ENCODE results near the gene OPA1. TPM values are rescaled to one million over a fixed set of nuclear protein-coding genes. Genes with fewer than 3 reads are reported as not detected.

OPA1 gene
- total RNA-seq = 34.3 and 68.2 TPM in 2 replicates

DNA sequence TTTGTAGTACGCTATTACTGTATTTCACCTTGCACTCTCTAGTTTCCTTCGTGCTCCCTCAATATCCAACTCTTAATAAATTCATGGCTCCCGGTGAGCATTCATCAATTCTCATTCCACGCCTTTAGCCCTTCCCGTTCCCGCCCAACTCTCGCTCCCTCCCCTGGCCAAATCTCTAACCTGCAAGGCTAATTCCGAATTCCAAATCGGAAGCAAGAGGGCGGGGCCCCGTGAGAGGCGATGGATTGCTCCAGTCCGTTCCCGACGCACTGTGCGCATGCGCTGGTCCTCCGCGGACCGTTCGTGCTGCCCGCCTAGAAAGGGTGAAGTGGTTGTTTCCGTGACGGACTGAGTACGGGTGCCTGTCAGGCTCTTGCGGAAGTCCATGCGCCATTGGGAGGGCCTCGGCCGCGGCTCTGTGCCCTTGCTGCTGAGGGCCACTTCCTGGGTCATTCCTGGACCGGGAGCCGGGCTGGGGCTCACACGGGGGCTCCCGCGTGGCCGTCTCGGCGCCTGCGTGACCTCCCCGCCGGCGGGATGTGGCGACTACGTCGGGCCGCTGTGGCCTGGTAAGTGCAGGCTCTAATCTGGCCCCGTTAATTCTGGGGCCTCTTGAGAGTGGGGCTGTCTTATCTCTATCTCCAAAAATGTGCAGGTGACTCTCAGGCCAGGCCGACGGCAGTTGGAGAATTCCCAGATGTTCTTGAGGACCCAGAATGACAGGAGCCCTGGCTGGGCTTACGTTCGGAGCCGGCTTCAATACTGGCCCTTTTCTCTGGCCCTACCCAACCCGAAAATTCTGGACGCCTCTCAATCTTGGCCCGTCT, at the start of gene OPA1:
Gene OPA1, plus strand, starts transcription at position 368 of the 827 bp plus-strand sequence. Its CDS starts 170 bp downstream, at position 538.
- DNase-seq (ENCODE audit: extremely low read depth, low read depth, low spot score) = peak; percentile 93

DNA sequence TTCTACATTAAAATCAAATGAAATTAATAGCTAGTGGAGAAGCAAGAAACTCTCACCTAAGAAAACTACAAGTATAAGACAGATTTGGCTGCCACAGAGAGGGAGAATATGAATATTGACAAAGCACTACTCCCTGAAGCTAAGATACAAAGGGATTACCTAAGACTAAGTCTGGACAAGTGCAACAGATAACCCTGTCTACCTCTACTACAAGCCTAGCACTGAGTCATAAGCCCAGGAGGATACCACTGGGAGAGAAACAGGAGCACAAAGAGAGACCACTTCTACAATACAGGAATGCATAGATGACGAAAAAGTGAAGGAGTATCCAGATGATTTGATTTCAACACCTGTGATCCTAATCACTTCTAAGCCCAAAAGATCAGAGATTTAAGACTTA, 48.7 kb upstream of the OPA1 start:
- DNase-seq (ENCODE audit: extremely low read depth, low read depth, low spot score) = no peak

DNA sequence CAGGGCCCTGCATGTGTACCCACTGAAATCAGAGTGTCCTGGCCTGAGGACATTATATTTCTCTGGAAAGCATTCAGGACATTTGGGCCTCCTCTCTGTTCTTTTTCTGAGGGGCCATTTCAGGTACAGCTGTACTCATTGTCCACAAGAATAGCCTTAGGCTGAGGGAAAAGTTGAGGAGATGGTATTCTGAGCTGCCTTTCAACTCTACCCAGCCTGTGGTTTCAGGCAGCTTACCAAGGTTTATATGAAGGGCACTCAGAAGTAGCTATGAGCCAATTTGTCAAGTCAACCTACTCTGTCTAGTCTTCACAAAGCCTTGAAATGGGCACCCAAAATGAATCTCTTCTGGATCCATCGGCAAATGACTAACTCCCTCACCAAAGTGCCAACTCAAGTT, 47.7 kb upstream of the OPA1 start:
- no peak for DNase-seq (ENCODE audit: extremely low read depth, low read depth, low spot score)

DNA sequence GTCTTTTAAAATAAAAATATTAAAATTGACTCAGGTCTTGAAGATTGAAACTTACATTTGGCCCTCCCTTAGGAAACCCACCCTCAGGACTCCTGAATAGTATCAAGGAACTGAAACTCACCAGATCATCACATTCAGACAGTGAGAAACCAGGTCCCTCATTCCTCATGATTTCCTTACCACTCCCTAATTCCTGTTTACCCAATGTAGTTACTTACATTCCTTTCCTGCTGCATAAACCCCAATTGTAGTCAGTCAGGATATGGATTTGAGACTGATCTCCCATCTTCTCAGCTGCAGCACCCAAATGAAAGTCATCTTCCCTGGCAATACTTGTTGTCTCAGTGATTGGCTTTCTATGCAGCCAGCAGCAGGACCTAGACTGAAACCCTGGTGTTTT, 46.9 kb upstream of the OPA1 start:
- DNase-seq (ENCODE audit: extremely low read depth, low read depth, low spot score) = no peak

GRCh38 chr3:193548406-193548805, 44.6 kb upstream of the OPA1 start:
- DNase-seq (ENCODE audit: extremely low read depth, low read depth, low spot score) = no peak

GRCh38 chr3:193552923-193553322, 40.1 kb upstream of the OPA1 start:
- no peak for DNase-seq (ENCODE audit: extremely low read depth, low read depth, low spot score)

DNA sequence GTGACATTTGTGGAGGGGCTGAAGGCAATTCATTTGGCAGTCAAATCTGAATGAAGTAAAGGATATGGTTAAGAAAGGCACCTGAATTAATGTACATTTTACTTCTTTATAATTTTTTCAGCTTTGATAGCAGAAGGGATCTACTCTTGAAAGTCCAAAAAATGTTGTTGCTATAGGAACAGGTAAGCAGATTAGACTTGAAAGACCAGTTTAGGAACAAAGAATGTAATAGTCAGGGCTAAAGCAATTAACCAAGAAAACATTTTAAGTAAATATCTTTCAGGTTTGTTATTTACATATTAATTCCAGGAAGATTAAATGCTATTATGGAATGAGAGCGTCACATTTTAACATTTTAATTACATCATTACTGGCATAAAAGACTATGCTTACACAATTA, 39.4 kb upstream of the OPA1 start:
- DNase-seq (ENCODE audit: extremely low read depth, low read depth, low spot score) = no peak

DNA sequence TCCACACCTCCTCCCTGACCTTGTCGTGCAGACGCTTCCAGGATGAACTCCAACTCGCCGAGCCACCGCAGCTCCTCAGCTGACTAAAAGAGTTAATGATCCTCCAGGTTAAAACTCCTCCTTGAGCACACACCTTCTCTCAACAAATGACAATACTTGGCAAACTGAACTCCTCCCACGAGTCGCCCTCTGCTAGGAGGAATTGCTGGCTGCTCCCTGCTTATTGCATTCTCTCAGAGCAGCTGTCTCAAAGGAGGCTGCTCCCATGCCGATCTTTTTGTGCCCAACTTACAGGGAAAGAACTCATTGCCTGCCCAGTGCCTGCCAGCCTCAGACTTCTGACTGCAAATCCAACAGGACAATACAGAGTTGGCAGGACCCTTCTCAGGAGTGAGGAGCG, 38.2 kb upstream of the OPA1 start, which contains the start of gene ATP13A4:
Gene ATP13A4, minus strand, starts transcription at position 85 of the 400 bp plus-strand sequence. CDS start 96 bp downstream, outside the sequence.
- DNase-seq (ENCODE audit: extremely low read depth, low read depth, low spot score) = no peak

GRCh38 chr3:193556841-193557240, 36.2 kb upstream of the OPA1 start:
- DNase-seq (ENCODE audit: extremely low read depth, low read depth, low spot score) = no peak

DNA sequence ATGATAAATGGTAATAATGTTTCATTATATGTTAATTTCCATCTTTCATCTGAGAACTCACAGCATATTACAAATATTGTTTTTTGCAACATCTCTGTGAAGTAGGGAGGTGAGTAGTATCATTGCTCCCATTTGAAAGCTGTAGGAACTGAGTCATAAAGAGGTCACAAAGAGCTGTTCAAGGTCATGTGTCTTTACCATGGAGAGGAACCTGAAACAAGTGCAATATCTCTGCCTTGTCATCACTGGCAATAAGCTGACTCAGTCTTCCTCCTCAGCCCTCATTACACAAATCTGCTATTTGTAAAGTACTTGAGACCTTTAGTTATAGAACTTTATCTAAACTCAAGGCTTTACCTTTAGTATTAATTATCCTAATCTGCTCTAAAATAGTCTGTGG, 33.9 kb upstream of the OPA1 start:
- DNase-seq (ENCODE audit: extremely low read depth, low read depth, low spot score) = no peak

- no peak for DNase-seq (ENCODE audit: extremely low read depth, low read depth, low spot score)
Observed at GRCh38 chr3:193560091-193560490, 32.9 kb upstream of the OPA1 start.

GRCh38 chr3:193560870-193561269, 32.1 kb upstream of the OPA1 start:
- DNase-seq (ENCODE audit: extremely low read depth, low read depth, low spot score) = no peak

GRCh38 chr3:193563426-193563825, 29.6 kb upstream of the OPA1 start:
- DNase-seq (ENCODE audit: extremely low read depth, low read depth, low spot score) = no peak

GRCh38 chr3:193564012-193564411, 29.0 kb upstream of the OPA1 start:
- no peak for DNase-seq (ENCODE audit: extremely low read depth, low read depth, low spot score)

DNA sequence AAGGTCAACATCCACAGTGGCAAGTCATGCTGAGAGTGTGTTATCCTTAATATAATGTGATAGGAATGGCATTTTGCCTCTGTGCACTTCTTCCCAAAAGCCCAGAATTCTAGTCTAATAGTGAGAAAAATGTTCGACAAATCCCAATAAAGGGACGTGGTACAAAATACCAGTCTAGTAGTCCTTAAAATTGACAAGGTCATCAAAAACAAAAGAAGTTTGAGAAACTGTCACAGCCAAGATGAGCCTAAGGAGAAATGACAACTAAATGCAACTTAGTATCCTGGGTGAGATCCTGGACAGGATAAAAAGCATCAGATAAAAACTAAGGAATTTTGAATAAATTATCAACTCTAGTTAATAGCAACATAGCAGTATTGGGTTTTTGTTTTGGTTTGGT, 23.9 kb upstream of the OPA1 start:
- DNase-seq (ENCODE audit: extremely low read depth, low read depth, low spot score) = no peak

DNA sequence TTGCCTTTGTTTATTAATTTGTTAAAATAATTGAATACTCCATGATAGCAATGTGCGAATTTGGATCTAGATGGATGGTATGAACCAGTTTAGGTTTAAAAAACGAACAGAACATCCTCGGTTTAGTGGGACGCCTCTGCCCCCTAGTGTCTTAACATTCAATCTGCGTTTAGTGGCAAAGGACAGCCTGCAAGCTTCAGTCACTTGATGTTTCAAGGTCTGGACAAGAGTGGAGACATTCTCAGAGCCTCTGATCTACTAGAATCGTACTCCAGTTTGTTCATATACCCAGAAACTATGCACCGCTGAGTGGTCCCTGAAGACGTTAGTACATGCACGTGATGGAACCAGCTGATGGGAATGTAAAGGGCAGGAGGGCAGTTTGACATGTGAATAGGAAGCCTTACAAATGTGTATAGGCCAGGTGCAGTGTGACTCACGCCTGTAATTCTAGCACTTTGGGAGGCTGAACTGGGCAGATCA, 20.5 kb upstream of the OPA1 start:
- peak; percentile 51 for DNase-seq (ENCODE audit: extremely low read depth, low read depth, low spot score)

- no peak for DNase-seq (ENCODE audit: extremely low read depth, low read depth, low spot score)
Observed at GRCh38 chr3:193573403-193574191, 19.4 kb upstream of the OPA1 start.

- DNase-seq (ENCODE audit: extremely low read depth, low read depth, low spot score) = no peak
Observed at GRCh38 chr3:193574488-193575070, 18.4 kb upstream of the OPA1 start.

- no peak for DNase-seq (ENCODE audit: extremely low read depth, low read depth, low spot score)
Observed at GRCh38 chr3:193585530-193585929, 7.5 kb upstream of the OPA1 start.

DNA sequence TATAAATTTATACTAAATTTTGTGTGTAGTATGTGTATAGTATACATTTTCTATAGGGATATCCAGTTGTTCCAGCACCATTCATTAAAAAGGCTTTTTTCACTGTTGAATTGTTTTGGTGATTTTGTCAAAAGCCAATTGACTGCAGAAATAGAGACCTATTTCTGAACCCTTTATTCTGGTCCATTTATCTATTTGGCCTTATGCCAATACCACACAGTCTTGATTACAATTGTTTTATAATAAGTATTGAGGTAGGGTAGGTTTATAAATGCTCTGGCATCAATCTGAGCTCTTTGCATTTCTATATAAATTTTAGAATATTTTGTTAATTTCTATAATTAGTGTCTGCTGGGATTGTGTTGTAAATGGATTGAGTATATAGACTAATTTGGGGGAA, 6.5 kb upstream of the OPA1 start:
- DNase-seq (ENCODE audit: extremely low read depth, low read depth, low spot score) = no peak

GRCh38 chr3:193589129-193589528, 3.9 kb upstream of the OPA1 start:
- DNase-seq (ENCODE audit: extremely low read depth, low read depth, low spot score) = no peak
